ENCODE measurements around the gene ZNF749. TPM values are rescaled to one million over a fixed set of nuclear protein-coding genes. Genes with fewer than 3 reads are reported as not detected.

The ZNF749 gene
- total RNA-seq, 4 donors from 2014 or later, result 3.1 to 7.8 (median 4.5) TPM

GRCh38 chr19:57419439-57419838, 15.7 kb upstream of the ZNF749 start:
- H3K9me3 ChIP-seq, result peaks cover 17 to 100% (median 47%) of the 10 kb centered on the region in 4 donors

GRCh38 chr19:57421037-57421436, 14.1 kb upstream of the ZNF749 start:
- H3K9me3 ChIP-seq, result peaks cover 17 to 100% (median 51%) of the 10 kb centered on the region in 4 donors
- H3K4me3 ChIP-seq, result no peak overlapping the region
- no peaks in the 10 kb centered on the region for H3K27me3 ChIP-seq
- no peaks in the 10 kb centered on the region for H3K4me1 ChIP-seq
- H3K27ac ChIP-seq, result no peak overlapping the region
- peaks cover 21 to 82% (median 41%) of the 10 kb centered on the region in 3 donors for H3K36me3 ChIP-seq
- DNase-seq (ENCODE audit: low spot score in 2 of 2), result no peak
- 95 to 99% methylated on average over 3 of the region's 3 CpGs for WGBS, 2 donors
- TF ChIP-seq CTCF (IDR thresholded peaks at IDR 0.05) (no peak), EP300 (IDR thresholded peaks at IDR 0.05) (no peak), POLR2A (IDR thresholded peaks at IDR 0.05) (no peak)

More at GRCh38 chr19:57419439-57419838, 15.7 kb upstream of the ZNF749 start:
- no peaks in the 10 kb centered on the region for H3K27me3 ChIP-seq
- no peak for DNase-seq (ENCODE audit: low spot score in 2 of 2)
- H3K4me3 ChIP-seq, result no peak overlapping the region
- no peak for TF ChIP-seq POLR2A (IDR thresholded peaks at IDR 0.05)
- TF ChIP-seq CTCF (IDR thresholded peaks at IDR 0.05), result no peak
- no peak for TF ChIP-seq EP300 (IDR thresholded peaks at IDR 0.05)
- no peaks in the 10 kb centered on the region for H3K4me1 ChIP-seq
- H3K27ac ChIP-seq, result no peak overlapping the region
- WGBS, 2 donors, result 92 to 100% methylated on average over 4 of the region's 4 CpGs
- peaks cover 21 to 97% (median 48%) of the 10 kb centered on the region in 3 donors for H3K36me3 ChIP-seq

- no peak for TF ChIP-seq POLR2A (IDR thresholded peaks at IDR 0.05)
- TF ChIP-seq CTCF (IDR thresholded peaks at IDR 0.05), result no peak
- TF ChIP-seq EP300 (IDR thresholded peaks at IDR 0.05), result no peak
- DNase-seq (ENCODE audit: low spot score in 2 of 2), result no peak
- WGBS, 2 donors, result 30% methylated on average over 15 of the region's 15 CpGs
- peaks cover 0 to 17% (median 0%) of the 10 kb centered on the region in 4 donors for H3K9me3 ChIP-seq
- H3K27me3 ChIP-seq, result no peaks in the 10 kb centered on the region
- peak overlapping the region in 1 of 4 donors; percentile 75 for H3K27ac ChIP-seq
- H3K36me3 ChIP-seq, result peaks cover 0 to 19% (median 0%) of the 10 kb centered on the region in 3 donors
- H3K4me3 ChIP-seq, result peak overlapping the region; percentile 64 to 80 (median 70)
- peaks cover 0 to 27% (median 11%) of the 10 kb centered on the region in 4 donors for H3K4me1 ChIP-seq
Measured at GRCh38 chr19:57434386-57435061, 601 bp upstream of the ZNF749 start.

- no peak for TF ChIP-seq CTCF (IDR thresholded peaks at IDR 0.05)
- no peak for TF ChIP-seq POLR2A (IDR thresholded peaks at IDR 0.05)
- TF ChIP-seq EP300 (IDR thresholded peaks at IDR 0.05), result no peak
- Histone ChIP-seq H3K4me1 (peaks cover 0 to 27% (median 11%) of the 10 kb centered on the region in 4 donors), H3K27ac (no peak overlapping the region), H3K9me3 (peaks cover 0 to 36% (median 2%) of the 10 kb centered on the region in 4 donors), H3K27me3 (no peaks in the 10 kb centered on the region), H3K36me3 (peaks cover 0 to 38% (median 0%) of the 10 kb centered on the region in 3 donors), H3K4me3 (no peak overlapping the region)
- DNase-seq (ENCODE audit: low spot score in 2 of 2), result no peak
- WGBS, 2 donors, result 53 to 60% methylated on average over 1 of the region's 1 CpG
Measured at GRCh38 chr19:57436417-57436816, 1.3 kb downstream of the ZNF749 start.

GRCh38 chr19:57437931-57438330, 2.8 kb downstream of the ZNF749 start:
- Histone ChIP-seq H3K4me1 (peaks cover 0 to 27% (median 11%) of the 10 kb centered on the region in 4 donors), H3K27me3 (no peaks in the 10 kb centered on the region), H3K9me3 (peaks cover 0 to 51% (median 5%) of the 10 kb centered on the region in 4 donors), H3K27ac (no peak overlapping the region), H3K36me3 (peaks cover 0 to 54% (median 1%) of the 10 kb centered on the region in 3 donors), H3K4me3 (no peak overlapping the region)
- TF ChIP-seq POLR2A (IDR thresholded peaks at IDR 0.05) (no peak), CTCF (IDR thresholded peaks at IDR 0.05) (no peak), EP300 (IDR thresholded peaks at IDR 0.05) (no peak)
- 44 to 48% methylated on average over 4 of the region's 4 CpGs for WGBS, 2 donors
- DNase-seq (ENCODE audit: low spot score in 2 of 2), result no peak
